HepG2 (cell line): ENCODE results near the gene OTOP3. TPM values are rescaled to one million over a fixed set of nuclear protein-coding genes. Genes with fewer than 3 reads are reported as not detected.
"Not testable (repeated sequence)": the region's sequence is repeated elsewhere in the genome, so short reads cannot be mapped to it uniquely, and the experiment has no call there.

Experiments used
- ATAC-seq: fragments of 200-7000 bp; cut with Tn5 transposase; 3 replicates; pipeline ENCODE4 v1.9.1; 2020; ENCODE audit warnings: mild to moderate bottlenecking, moderate library complexity
- BruUV-seq: library from RNA; stranded (reverse); fragments of 400-500 nt; replicated peaks from 2 replicates; lab custom pipeline; 2021; lab: Mats Ljungman, UMichigan
- CTCF ChIA-PET: fragments of 300-600 bp; formaldehyde crosslinking; extraction: SDS; loops from one replicate; lab custom pipeline; 2021; ENCODE audit warnings: low total read pairs, inconsistent platforms, low intra/inter-chr PET ratio; lab: Yijun Ruan, JAX
- POLR2A ChIA-PET: fragments of 350-600 bp; sonication (Branson Sonifier 250); formaldehyde crosslinking; loops from one replicate; lab custom pipeline; 2020; ENCODE audit warnings: antibody characterized with exemption, inconsistent platforms; lab: Yijun Ruan, JAX
- DNase-seq: peaks from one replicate; pipeline ENCODE4 v3.0.0-alpha.2; 2015; ENCODE audit warnings: low spot score
- FAIRE-seq: peaks from 3 replicates; lab custom pipeline; 2011; peaks lifted over from hg19 to GRCh38; lab: Jason Lieb, UNC
- H2AFZ ChIP-seq: one replicate; pipeline ENCODE4 v1.6.1; 2011; ENCODE audit warnings: low read length, inconsistent platforms
- H3K27ac ChIP-seq: fragments of 300-600 bp; 3 replicates; pipeline ENCODE4 v1.8.0; 2011; ENCODE audit warnings: mixed run types, mild to moderate bottlenecking, mixed read lengths, low read length, inconsistent platforms; ENCODE audit not compliant: insufficient read depth; ENCODE audit errors: extremely low read length
- H3K27me3 ChIP-seq, 2 experiments: fragments of 200-600 bp in 1 of 2; 2 replicates in 1 of 2; 3 replicates in 1 of 2; pipeline versions ENCODE4 v1.6.0 to v1.8.0; 2011; ENCODE audit warnings: low read length in 2 of 2, mild to moderate bottlenecking in 2 of 2, moderate library complexity in 2 of 2, inconsistent platforms in 1 of 2; ENCODE audit not compliant: insufficient read depth in 2 of 2, control insufficient read depth in 1 of 2
- H3K36me3 ChIP-seq, 2 experiments: fragments of 200-600 bp in 1 of 2; replicated peaks in 1 of 2; 2 replicates in 1 of 2; 3 replicates in 1 of 2; pipeline versions ENCODE4 v1.5.1 to v1.8.0; 2011; ENCODE audit warnings: low read length in 2 of 2, inconsistent platforms in 1 of 2; ENCODE audit not compliant: insufficient read depth in 2 of 2, control insufficient read depth in 1 of 2
- H3K4me1 ChIP-seq: 2 replicates; pipeline ENCODE4 v1.5.1; 2012; ENCODE audit warnings: low read length, inconsistent platforms; ENCODE audit not compliant: insufficient read depth
- H3K4me2 ChIP-seq: 2 replicates; pipeline ENCODE4 v1.6.0; 2011; ENCODE audit warnings: low read depth, low read length, inconsistent platforms
- H3K4me3 ChIP-seq, 3 experiments: fragments of 200-600 bp in 1 of 3; sonication (generic), shearing (Covaris generic) in 1 of 3; replicated peaks in 1 of 3; 2 replicates each; pipeline ENCODE4 v1.5.1; 2011 to 2016; ENCODE audit warnings: low read length in 3 of 3, inconsistent platforms in 2 of 3, low read depth in 2 of 3, mild to moderate bottlenecking in 2 of 3, control low read depth in 1 of 3, mixed read lengths in 1 of 3; ENCODE audit not compliant: insufficient read depth in 1 of 3
- H3K79me2 ChIP-seq: one replicate; pipeline ENCODE4 v1.6.1; 2011; ENCODE audit warnings: low read length, inconsistent platforms; ENCODE audit not compliant: insufficient read depth
- H3K9ac ChIP-seq: 2 replicates; pipeline ENCODE4 v1.6.0; 2011; ENCODE audit warnings: mild to moderate bottlenecking, low read depth, low read length, inconsistent platforms; ENCODE audit not compliant: insufficient read depth
- H3K9me3 ChIP-seq: 2 replicates; pipeline ENCODE4 v1.5.1; 2012; ENCODE audit warnings: mild to moderate bottlenecking, low read length
- H4K20me1 ChIP-seq: 2 replicates; pipeline ENCODE4 v1.6.0; 2011; ENCODE audit warnings: inconsistent platforms, mild to moderate bottlenecking, low read length, moderate library complexity; ENCODE audit not compliant: insufficient read depth
- GTF2F1 ChIP-seq: fragments of 150-350 bp; IDR thresholded peaks from 2 replicates; pipeline ENCODE4 v1.6.1; 2014; ENCODE audit warnings: low read length
- NFYB ChIP-seq: sonication (generic); formaldehyde crosslinking; IDR thresholded peaks from 2 replicates; pipeline ENCODE4 v1.4.0; 2020; ENCODE audit warnings: missing genetic modification reagents
- NFYC ChIP-seq: IDR thresholded peaks from 2 replicates; pipeline ENCODE4 v1.6.1; 2016; ENCODE audit warnings: missing genetic modification reagents, missing compliant biosample characterization
- ZNF160 ChIP-seq: sonication (generic); formaldehyde crosslinking; IDR thresholded peaks from 2 replicates; pipeline ENCODE4 v1.8.0; 2022; ENCODE audit warnings: mild to moderate bottlenecking, inconsistent platforms, missing genetic modification reagents
- ZNF740 ChIP-seq: sonication (generic); formaldehyde crosslinking; IDR thresholded peaks from 2 replicates; pipeline ENCODE4 v1.4.0; 2020; ENCODE audit warnings: missing genetic modification reagents
- ZNF768 ChIP-seq: sonication (generic); formaldehyde crosslinking; IDR thresholded peaks from 2 replicates; pipeline ENCODE4 v1.4.0; 2020; ENCODE audit warnings: missing genetic modification reagents
- WGBS: methylation state at CpG from one replicate; pipeline ENCODE4 v1.1.6; 2017; ENCODE audit warnings: low lambda C conversion rate; 5-methylcytosine and 5-hydroxymethylcytosine counted together
- in situ Hi-C: cut with HindIII; loops from 2 replicates; pipeline ENCODE4 v1.10.0; 2017; ENCODE audit warnings: low pct_unique_long_range_greater_than_20kb; ENCODE audit not compliant: extremely low pct_ligation_motif_present
- intact Hi-C: fragments of 100-400 bp; cut with micrococcal nuclease; formaldehyde crosslinking; loops from one replicate; pipeline ENCODE4 v1.10.0; 2022; ENCODE audit not compliant: unreplicated experiment
- polyA plus RNA-seq, 8 experiments: library from polyadenylated mRNA; depleted of rRNA in 3 of 8; stranded (reverse) in 7 of 8; unstranded in 1 of 8; fragments of >200 nt; fragmentation: Illumina TruSeq in 4 of 8; extraction: Trizol in 4 of 8; gene quantifications; 2 replicates each; pipeline versions ENCODE4 v1.2.1 to v1.2.3, GENCODE V29; 2011 to 2016; ENCODE audit warnings: low read depth in 4 of 8, missing spikeins in 1 of 8, mixed read lengths in 1 of 8; ENCODE audit not compliant: insufficient read depth in 1 of 8
- total RNA-seq, 5 experiments: library from RNA; depleted of rRNA; stranded (reverse); fragments of >200 nt; fragmentation: Illumina TruSeq; extraction: Trizol; gene quantifications; 2 replicates each; pipeline ENCODE4 v1.2.3, GENCODE V29; 2016; ENCODE audit warnings: low read depth in 1 of 5

Gene OTOP3
- total and polyA plus RNA-seq, 2 of the 13 experiments (the other 11 are each of a cell fraction or from before 2014, with no cell fraction given): not detected

DNA sequence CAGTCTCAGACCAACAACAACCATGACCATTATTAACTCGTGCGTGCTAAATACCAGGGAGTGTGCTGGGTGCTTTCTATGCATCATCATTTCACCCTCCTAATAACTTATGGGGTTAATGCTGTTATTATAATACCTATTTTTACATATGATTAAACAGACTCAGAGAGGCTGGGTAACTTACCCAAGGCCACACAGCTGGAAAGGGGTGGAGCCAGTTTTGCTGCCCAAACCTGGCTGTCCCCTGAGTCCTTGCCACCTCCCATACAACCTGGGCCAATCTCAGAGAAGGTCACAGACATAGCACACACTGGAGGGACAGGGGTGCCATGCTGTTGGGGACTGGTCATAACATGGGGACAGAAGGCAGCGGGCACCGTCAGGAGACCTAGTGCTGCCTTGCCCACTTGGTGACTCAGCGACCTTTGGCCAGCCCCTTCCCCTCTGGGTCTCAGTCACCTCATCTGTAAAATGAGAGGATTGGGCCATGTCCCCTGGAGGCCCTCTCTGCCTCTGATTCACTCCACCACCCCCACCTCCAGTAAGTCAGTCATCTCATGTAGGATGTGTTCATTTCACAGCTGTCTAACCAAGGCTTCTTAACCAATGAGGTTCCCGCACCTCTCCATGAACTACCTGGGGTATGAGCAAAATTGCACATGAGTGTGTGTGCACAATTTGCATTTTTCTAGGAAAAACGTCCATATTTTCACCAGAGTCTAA is 30.9 kb upstream of the OTOP3 start:
- ChIA-PET CTCF (no interaction called here), POLR2A (no interaction called here)
- in situ Hi-C loops (no loop called here), intact Hi-C loops (no loop called here)
- FAIRE-seq: no peak
- H3K36me3 ChIP-seq: no peaks in the 10 kb centered on the region
- peak; percentile 93 for TF ChIP-seq ZNF768 (CRISPR knock-in tag)
- TF ChIP-seq ZNF740 (CRISPR knock-in tag): no peak
- no peak for TF ChIP-seq ZNF160 (CRISPR knock-in tag)
- no peak for TF ChIP-seq GTF2F1
- H3K27me3 ChIP-seq: peaks cover 9 to 47% of the 10 kb centered on the region in 2 experiments
- H3K9me3 ChIP-seq: no peaks in the 10 kb centered on the region
- H2AFZ ChIP-seq: no peak overlapping the region
- H3K79me2 ChIP-seq: no peaks in the 10 kb centered on the region
- WGBS: 31% methylated on average over 4 of the region's 7 CpGs
- no peak overlapping the region for H3K9ac ChIP-seq
- no peak overlapping the region for H3K4me2 ChIP-seq
- no peak overlapping the region for H3K27ac ChIP-seq
- no peaks in the 10 kb centered on the region for H4K20me1 ChIP-seq
- DNase-seq: no peak
- BruUV-seq: no TSS peak
- no peak for ATAC-seq
- H3K4me3 ChIP-seq: no peak overlapping the region
- 0 out of 2 replicates have a peak, but pooled peaks cover 6% of the 10 kb centered on the region for H3K4me1 ChIP-seq

GRCh38 chr17:74906214-74906793 is 29.4 kb upstream of the OTOP3 start:
- H3K9ac ChIP-seq, intact Hi-C loops, H4K20me1 ChIP-seq, H3K36me3 ChIP-seq, H3K4me2 ChIP-seq, in situ Hi-C loops, ATAC-seq, H3K4me3 ChIP-seq, FAIRE-seq, DNase-seq, H3K27ac ChIP-seq, H2AFZ ChIP-seq, CTCF ChIA-PET, BruUV-seq, H3K9me3 ChIP-seq, H3K79me2 ChIP-seq: not testable (repeated sequence)
- H3K4me1 ChIP-seq: peaks cover 14% of the 10 kb centered on the region; the same call in 1 of the 2 replicates
- POLR2A ChIA-PET: interaction anchor here (1.4 to 2.0 kb wide), 2 partner anchors 33 to 55 kb away, joined by 3 to 12 read pairs; partner anchors contain the start of gene FDXR
- TF ChIP-seq NFYC (CRISPR knock-in tag): peak; percentile 69
- TF ChIP-seq NFYB (CRISPR knock-in tag): peak; percentile 77
- 33% methylated on average over 5 of the region's 6 CpGs for WGBS
- peaks cover 5 to 32% of the 10 kb centered on the region in 2 experiments for H3K27me3 ChIP-seq
